WTC11 (cell line): ENCODE results near the gene HYAL2.

ENCODE experiments used
- CREB1 ChIP-seq: sonication (generic); formaldehyde crosslinking; IDR thresholded peaks from 2 replicates; pipeline ENCODE4 v1.8.0; 2023; ENCODE audit warnings: mild to moderate bottlenecking, missing genetic modification reagents
- E2F1 ChIP-seq: sonication (generic); formaldehyde crosslinking; IDR thresholded peaks from 2 replicates; pipeline ENCODE4 v1.8.0; 2022; ENCODE audit warnings: mild to moderate bottlenecking, missing genetic modification reagents
- NR1H2 ChIP-seq: sonication (generic); formaldehyde crosslinking; IDR thresholded peaks from 2 replicates; pipeline ENCODE4 v1.9.0; 2021; ENCODE audit warnings: mild to moderate bottlenecking, moderate library complexity, missing genetic modification reagents
- TEAD4 ChIP-seq: sonication (generic); formaldehyde crosslinking; IDR thresholded peaks from 2 replicates; pipeline ENCODE4 v1.8.0; 2022; ENCODE audit warnings: mild to moderate bottlenecking, missing genetic modification reagents
- TF ChIP-seq, protein P1 (sequence below): fragments of 200-600 bp; IDR thresholded peaks from 2 replicates; pipeline ENCODE4 v1.8.0; 2022; ENCODE audit warnings: antibody characterized with exemption
- TF ChIP-seq, protein P2 (sequence below): sonication (generic); formaldehyde crosslinking; IDR thresholded peaks from 2 replicates; pipeline ENCODE4 v1.8.0; 2022; ENCODE audit warnings: mild to moderate bottlenecking, missing genetic modification reagents
- TF ChIP-seq, protein P3 (sequence below): sonication (generic); formaldehyde crosslinking; IDR thresholded peaks from 2 replicates; pipeline ENCODE4 v1.8.0; 2023; ENCODE audit warnings: mild to moderate bottlenecking, missing genetic modification reagents

GRCh38 chr3:50302095-50303012 is 20.2 kb downstream of the HYAL2 start:
- TF ChIP-seq E2F1 (CRISPR knock-in tag) = no peak
- no peak for TF ChIP-seq TEAD4 (CRISPR knock-in tag)
- no peak for TF ChIP-seq NR1H2 (CRISPR knock-in tag)
- TF ChIP-seq, protein P1, sequence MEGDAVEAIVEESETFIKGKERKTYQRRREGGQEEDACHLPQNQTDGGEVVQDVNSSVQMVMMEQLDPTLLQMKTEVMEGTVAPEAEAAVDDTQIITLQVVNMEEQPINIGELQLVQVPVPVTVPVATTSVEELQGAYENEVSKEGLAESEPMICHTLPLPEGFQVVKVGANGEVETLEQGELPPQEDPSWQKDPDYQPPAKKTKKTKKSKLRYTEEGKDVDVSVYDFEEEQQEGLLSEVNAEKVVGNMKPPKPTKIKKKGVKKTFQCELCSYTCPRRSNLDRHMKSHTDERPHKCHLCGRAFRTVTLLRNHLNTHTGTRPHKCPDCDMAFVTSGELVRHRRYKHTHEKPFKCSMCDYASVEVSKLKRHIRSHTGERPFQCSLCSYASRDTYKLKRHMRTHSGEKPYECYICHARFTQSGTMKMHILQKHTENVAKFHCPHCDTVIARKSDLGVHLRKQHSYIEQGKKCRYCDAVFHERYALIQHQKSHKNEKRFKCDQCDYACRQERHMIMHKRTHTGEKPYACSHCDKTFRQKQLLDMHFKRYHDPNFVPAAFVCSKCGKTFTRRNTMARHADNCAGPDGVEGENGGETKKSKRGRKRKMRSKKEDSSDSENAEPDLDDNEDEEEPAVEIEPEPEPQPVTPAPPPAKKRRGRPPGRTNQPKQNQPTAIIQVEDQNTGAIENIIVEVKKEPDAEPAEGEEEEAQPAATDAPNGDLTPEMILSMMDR = no peak
- TF ChIP-seq, protein P2, sequence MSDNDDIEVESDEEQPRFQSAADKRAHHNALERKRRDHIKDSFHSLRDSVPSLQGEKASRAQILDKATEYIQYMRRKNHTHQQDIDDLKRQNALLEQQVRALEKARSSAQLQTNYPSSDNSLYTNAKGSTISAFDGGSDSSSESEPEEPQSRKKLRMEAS (CRISPR knock-in tag) = no peak
- TF ChIP-seq, protein P3, sequence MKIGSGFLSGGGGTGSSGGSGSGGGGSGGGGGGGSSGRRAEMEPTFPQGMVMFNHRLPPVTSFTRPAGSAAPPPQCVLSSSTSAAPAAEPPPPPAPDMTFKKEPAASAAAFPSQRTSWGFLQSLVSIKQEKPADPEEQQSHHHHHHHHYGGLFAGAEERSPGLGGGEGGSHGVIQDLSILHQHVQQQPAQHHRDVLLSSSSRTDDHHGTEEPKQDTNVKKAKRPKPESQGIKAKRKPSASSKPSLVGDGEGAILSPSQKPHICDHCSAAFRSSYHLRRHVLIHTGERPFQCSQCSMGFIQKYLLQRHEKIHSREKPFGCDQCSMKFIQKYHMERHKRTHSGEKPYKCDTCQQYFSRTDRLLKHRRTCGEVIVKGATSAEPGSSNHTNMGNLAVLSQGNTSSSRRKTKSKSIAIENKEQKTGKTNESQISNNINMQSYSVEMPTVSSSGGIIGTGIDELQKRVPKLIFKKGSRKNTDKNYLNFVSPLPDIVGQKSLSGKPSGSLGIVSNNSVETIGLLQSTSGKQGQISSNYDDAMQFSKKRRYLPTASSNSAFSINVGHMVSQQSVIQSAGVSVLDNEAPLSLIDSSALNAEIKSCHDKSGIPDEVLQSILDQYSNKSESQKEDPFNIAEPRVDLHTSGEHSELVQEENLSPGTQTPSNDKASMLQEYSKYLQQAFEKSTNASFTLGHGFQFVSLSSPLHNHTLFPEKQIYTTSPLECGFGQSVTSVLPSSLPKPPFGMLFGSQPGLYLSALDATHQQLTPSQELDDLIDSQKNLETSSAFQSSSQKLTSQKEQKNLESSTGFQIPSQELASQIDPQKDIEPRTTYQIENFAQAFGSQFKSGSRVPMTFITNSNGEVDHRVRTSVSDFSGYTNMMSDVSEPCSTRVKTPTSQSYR (CRISPR knock-in tag) = no peak
- no peak for TF ChIP-seq CREB1 (CRISPR knock-in tag)
